Endometrial microvascular endothelial cells (primary cell): ENCODE results near the gene ACTR5. TPM values are rescaled to one million over a fixed set of nuclear protein-coding genes. Genes with fewer than 3 reads are reported as not detected.

Source experiments
- in situ Hi-C: cut with HindIII; loops from 2 replicates; pipeline ENCODE4 v1.10.0; 2017; ENCODE audit warnings: low sequenced_read_pairs, low pct_unique_long_range_greater_than_20kb; ENCODE audit errors: inconsistent ontology term
- total RNA-seq: library from RNA; depleted of rRNA; stranded (reverse); fragments of >200 nt; gene quantifications from one replicate; pipeline ENCODE4 v1.2.3, GENCODE V29; 2015; ENCODE audit errors: inconsistent ontology term

ACTR5 gene
- total RNA-seq, 1 donor from 2014 or later = 7.3 TPM

DNA sequence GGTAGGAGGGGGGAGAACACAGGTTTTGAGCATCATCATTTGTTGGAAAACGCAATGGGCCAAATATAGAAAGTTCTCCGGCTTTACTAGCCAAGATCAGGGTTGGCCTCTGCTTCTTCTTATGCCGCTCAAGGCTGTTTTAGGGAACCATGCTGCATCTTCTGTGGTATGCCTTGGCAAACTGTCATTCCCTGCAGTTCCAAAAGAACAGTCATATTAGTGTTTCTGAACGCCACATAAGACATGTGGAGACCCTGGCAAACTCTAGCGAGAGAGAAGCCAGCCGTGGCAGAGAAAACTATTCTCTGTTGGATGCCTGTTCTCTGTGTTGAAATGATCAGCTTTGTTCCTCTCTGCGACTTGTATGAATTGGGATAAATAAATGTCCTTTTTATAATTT, 10.8 kb downstream of the ACTR5 start:
- in situ Hi-C loops = no loop called here

DNA sequence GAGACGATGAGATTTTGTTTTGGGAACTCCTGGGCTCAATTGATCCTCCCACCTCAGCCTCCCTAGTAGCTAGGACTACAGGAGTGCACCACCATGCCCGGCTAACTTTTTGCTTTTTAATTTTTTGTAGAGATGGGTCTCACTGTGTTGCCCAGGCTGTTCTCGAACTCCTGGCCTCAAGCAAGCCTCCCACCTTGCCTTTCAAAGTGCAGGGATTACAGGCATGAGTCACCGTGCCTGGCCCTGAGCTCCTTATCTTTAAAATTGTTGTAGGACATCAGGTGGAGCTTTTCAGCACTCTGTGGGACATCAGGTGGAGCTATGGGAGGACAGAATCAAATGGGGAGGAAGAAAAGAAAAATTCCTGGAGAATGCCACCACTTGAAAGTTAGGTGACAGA, 12.7 kb downstream of the ACTR5 start:
- in situ Hi-C loops = no loop called here

DNA sequence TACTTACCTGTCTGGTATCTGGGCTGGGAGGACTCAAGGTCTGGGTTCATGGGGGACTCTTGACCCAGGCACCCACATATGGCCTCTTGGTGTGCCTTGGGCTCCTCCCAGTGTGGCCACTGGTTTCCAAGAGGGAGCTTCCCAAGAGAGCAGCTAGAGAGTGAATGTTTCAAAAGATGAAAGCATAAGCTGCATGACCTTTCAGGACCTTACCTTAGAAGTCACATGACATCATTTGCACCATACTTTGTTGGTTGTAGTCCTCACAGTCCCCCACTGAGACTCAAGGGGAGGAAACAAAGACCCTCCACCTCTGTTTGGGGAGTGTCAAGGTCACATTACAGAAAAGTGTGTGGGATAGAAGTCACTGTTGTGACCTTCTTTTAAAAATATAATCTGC, 13.9 kb downstream of the ACTR5 start:
- in situ Hi-C loops = no loop called here

DNA sequence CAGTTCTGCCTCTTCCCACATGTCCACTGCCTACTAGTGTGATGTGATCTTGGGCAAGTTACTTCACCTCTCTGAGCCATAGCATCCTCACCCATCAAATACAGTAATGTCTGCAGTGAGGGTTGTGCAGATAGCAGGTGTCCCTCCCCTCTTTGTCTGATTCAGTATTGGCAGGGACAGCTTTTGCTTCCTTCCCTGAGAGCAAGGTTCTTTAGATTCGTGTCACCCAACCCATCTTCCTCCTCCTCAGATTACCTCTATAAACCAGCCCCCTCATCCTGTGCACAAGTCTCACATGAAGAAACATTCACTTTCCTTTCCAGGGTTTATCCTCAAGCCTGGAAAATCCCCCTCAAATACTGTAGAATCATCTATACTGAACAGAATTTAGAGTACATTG, 15.4 kb downstream of the ACTR5 start:
- in situ Hi-C loops = no loop called here

DNA sequence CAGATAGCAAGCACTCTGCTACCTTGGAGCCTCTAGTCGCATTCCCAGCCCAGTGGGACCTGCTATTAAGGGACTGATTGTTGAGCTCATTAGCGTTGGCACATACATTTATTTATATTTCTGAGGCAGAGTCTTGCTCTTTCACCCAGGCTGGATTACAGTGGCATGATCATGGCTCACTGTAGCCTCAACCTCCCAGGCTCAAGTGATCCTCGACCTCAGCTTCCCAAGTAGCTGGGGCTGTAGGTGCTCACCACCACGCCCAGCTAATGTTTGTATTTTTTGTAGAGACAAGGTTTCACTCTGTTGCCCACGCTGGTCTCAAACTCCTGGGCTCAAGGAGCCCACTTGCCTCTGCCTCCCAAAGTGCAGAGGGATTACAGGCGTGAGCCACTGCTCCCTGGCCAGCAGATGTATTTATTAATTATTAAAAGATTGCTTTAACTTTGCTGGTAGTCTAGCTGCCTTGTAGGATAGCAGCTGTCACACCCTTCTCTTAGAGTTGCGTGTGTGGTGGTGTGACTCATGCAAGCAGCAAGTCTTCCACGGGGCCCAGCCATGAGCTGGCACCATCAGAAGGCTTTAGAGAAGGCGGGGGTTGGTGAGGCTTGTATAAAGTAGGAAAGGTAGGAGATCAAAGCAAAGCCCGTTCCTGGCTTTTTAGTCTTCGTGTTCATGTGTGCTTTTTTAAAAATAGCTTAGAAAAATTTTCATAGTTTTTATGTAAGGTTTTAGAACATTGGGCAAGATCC, 16.5 kb downstream of the ACTR5 start:
- in situ Hi-C loops = no loop called here

DNA sequence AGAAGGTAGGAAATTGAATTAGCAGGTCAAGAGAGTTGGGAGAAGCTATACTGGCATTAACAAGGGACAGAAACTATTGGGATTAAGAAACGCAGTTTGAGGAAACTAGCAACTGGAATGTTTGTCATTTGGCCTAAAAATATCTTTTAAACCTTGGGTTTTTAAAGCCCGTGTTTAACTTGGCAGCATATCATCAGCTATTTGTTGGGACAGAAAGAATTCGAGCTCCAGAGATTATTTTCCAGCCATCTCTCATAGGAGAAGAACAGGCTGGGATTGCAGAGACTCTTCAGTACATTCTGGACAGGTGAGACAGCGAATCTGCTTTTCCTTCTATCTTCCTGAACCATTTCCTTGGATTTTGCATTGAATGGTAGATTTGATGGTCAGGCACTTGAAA, 17.8 kb downstream of the ACTR5 start:
- in situ Hi-C loops = no loop called here

DNA sequence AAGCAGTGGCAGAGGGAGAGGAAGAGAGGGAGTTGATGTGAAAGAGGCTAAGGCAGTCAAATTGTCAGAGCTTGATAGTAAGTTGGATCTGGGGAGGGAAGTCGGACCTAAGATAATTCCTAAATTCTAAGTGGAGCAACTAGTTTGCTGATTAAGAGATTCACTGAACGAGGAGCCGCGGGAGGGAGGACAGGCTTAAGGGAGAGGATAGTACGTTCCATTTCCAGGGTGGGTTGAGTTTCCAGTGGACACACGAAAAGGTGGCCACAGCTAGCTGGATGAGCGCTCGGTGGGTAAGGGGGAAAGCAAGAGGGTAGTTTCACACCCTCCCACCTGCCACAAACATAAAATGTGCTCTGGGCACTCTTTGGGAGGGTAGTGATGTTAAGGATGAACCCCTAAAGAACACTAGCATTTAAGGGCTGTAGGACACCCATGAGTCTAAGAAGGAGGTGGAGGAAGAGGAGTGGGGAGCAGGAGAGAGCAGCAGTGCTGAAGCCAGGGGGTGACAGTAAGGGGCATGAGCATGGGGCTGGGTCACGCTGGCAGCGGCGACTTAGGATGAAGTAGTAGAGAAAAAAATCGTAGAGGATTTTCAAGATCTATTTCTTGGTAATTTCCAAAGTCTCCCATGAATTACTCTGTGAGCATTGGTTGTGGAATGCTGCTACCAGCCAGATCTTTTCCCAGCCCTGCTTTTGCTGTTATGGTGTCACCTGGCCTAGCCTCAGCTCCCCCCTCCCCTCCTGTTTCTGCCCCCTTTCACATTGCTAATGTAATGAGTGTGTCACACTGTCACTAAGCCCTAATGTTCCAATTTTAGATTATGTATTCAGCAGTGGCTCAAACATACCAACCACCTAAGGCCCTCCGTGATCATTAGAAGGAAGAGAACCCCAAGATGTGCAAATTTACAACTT, 21.4 kb downstream of the ACTR5 start:
- in situ Hi-C loops = no loop called here

DNA sequence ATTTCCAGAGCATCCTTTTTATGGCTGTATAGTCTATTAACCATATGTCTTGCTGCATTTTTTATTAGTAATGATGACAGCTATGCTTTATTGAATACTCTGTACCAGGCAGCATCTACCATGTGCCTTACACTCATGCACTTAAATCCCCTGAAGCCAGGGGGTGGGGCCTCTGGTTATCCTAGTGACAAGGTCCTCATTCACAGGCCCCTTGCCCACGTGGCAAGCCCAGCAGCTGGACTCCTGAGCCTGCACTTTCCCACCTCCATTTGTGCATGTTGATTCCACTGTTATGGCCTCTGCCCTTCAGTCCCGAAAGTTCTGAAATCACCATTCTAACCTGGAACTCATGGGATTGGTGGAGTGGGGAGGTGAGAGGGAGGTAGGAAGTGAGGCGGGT, 22.3 kb downstream of the ACTR5 start:
- in situ Hi-C loops = no loop called here

DNA sequence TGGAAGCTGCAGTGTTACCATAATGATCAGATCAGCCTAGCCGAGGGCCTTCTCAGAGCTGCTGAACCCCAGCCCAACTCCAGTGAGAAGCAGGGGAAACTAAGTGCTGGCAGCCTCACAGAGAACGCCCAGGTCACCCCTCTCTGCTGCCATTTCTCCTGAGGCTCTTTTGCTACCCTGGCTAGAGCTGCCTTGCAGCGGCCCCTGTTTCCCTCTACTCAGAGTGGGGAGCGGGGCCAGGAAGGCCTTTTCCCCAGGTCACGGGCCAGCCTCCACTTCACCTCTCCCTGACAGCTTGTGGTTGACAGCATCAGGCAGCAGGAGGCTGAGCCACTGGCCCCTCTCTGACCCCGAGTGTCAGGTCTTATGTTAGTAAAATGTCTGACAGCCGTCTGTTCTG, 22.7 kb downstream of the ACTR5 start:
- in situ Hi-C loops = no loop called here

DNA sequence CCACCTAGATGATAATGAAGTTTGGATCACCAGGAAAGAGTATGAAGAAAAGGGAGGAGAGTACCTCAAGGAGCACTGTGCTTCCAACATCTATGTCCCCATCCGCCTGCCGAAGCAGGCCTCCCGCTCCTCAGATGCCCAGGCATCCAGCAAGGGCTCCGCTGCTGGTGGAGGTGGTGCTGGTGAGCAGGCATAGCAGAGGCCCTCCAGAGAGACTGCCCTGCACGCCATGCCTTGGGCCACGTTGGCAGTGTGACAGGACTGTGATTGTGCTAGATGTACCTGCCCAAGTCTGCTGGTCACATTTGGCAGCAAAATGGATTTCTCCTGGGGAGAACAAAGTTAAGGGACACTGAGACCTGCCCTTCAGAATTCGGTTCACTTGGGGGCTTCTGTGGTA, 23.4 kb downstream of the ACTR5 start:
- in situ Hi-C loops = no loop called here

DNA sequence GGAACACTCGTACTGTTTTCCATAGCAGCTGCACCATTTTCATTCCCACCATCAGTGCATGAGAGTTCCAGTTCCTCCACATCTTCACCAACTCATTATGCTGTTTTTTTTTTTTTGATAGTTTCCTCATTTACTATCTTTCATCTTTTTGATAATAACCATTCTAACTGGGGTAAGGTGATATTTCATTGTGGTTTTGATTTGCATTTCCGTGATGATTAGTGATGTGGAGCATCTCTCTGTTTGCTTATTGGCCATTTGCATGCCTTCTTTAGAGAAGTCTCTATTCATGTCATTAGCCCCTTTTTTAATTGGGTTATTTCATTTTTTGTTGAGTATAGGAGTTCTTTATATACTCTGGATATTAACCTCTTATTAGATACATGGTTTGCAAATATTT, 25.9 kb downstream of the ACTR5 start:
- in situ Hi-C loops = no loop called here

DNA sequence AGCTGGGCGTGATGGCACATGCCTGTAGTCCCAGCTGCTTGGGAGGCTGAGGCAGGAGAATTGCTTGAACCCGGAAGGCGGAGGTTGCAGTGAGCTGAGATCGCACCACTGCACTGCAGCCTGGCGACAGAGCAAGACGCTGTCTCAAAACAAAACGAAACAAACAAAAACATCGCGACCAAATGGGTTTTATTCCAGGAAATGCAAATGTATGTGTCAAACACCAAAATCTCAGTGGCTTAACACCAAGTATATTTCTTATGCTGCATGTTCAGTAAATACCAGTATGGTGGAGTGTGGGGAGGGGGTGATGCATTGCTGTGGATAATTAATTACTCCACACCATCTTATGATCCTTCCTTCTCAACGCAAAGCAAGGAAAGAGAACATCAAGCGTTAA, 28.1 kb downstream of the ACTR5 start:
- in situ Hi-C loops = no loop called here

DNA sequence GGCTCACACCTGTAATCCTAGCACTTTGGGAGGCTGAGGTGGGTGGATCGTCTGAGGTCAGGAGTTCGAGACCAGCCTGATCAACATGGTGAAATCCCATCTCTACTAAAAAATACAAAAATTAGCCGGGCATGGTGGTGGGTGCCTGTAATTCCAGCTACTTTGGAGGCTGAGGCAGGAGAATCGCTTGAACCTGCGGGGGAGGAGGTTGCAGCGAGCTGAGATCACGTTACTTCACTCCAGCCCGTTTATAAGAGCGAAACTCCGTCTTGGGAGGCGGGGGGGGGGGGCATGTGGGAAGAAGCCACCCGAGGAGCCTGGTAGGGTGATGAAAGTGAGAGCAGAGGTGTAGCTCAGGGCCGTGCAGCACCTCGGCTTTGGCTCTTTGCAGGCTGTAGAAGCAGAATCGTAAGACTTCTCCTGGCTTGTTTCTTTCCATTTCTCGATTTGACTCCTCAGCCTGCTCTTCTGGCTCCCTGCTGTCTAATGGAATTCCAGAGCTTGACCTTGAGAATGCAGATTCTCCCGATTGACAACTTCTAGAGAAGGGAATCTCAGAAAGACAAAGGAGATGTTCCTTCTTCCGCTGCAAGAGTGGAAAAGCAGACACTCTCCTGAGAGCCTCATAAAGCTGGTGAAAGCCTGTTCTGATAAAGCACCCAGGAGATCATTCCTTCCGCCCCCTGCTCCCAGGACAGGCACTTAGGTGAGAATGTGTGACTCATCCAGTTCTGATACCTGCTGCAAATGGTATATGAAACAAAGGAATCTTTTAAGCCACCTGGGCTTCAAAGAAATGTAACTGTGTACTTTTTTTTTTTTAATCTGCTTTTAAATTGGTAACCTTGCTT, 31.2 kb downstream of the ACTR5 start:
- in situ Hi-C loops = no loop called here

DNA sequence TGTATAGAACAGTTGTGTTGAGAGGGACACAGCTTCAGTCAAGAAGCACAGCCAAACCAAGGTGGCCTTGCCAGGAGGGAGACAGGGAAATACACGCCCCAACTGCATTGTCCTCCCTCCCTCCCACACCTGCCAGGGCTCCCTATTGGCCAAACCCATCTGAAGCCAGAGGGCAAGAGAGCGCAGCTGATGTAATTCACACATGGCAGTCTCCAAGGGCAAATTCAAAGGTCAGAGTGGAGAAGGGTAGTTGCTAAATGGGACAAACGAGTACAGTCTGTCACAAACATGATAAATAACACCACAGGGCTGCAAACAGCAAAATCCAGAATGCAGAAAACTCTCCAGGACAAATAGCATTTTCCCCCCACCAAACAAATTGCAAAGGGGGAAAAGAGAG, 34.0 kb downstream of the ACTR5 start:
- in situ Hi-C loops = no loop called here

DNA sequence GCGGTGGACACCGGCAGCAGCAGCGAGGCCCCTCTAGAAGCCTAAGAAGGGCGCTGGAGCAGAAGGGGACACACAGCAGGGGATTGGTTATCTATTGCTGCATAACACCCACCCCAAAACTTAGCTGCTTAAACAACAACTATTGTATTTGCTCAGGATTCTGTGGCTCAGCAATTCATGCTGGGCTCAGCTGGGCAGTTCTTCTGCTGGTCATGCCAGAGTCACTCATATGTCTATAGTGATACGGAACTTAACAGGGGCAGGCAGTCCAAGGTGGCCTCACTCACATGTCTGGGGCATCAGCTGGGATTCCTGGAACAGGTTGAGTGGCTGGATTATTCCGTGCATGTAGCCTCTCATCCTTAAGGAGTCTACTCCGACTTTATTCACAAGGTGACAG, 39.6 kb downstream of the ACTR5 start:
- in situ Hi-C loops = no loop called here

DNA sequence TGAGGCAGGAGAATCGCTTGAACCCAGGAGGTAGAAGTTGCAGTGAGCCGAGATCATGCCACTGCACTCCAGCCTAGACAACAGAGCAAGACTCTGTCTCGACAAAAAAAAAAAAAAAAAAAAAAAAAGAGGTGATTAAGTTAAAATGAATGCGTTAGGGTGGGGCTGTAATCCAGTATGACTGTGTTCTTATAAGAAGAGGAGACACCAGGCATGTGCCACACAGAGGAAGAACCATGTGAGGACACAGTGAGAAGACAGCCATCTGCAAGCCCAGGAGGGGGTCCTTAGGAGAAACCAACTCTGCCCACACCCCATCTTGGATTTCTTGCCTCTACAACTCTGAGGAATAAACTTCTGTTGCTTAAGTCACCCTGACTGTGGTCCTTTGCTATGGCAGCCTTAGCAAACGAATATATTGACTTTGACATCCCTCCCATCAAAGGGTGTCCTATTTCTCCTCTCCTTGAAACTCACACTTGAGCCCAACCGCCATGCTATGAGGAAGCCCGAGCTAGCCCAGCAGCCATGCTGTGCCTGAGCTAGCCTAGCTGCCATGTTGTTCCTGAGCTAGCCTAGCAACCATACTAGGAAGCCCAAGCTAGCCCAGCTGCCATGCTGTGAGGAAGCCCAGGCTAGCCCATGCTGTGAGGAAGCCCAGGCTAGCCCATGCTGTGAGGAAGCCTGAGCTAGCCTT, 41.4 kb downstream of the ACTR5 start:
- in situ Hi-C loops = no loop called here

DNA sequence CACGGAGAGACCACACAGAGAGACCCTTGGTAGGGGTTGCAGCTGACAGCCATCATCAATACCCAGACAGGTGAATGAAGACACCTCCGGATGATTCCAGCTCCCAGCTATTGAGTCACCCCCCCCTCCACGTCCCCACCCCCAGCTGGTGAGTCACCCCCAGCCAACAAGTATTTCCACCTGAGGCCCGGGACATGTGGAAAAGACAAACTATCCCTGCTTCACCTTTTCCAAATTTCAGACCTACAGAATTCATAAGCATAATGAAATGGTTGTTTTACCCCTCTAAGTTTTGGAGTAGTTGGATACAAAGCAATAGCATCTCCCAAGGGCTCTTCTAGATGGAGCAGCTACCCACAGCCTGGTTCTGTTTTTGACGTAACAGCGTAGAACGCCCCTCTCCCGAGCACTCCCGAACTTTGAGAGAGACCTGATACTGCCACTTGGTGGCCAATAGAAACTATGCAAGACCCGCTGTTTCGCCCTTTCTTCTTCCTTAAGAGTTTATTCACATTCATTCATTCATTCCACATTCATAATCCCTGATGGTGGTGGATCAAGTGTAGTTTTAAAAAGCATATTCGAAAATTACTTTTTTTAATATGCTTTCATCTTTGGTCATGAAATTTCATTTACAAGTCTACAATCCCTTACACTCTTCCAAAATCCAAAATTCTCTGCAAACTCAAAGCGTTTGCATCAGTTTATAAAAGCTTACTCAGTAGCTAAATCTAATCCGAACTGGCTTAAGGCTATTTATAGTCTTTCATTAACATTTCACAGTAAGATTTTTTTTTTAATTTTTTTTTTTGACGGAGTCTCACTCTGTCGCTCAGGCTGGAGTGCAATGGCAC, 42.2 kb downstream of the ACTR5 start:
- in situ Hi-C loops = no loop called here

DNA sequence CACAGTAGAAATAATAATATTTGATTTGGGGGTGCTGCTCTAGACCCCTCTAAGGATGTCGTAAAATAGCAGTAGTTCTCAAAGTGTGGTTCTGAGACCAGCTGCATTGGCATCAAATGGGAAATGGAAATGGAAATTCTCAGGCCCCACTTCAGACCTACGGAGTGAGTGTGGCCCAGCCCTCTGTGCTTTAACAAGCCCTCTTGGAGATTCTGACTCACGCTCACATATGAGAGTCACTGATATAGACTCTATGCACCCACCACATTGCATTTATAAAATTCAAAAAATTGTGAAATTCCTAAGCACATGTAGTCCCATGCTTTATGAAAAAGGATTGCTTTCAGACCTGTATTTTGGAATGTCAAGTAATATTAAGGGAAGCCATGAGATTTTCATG, 43.0 kb downstream of the ACTR5 start:
- in situ Hi-C loops = no loop called here
